ENCODE measurements around the gene MTMR3.
"Not testable (repeated sequence)": the region's sequence is repeated elsewhere in the genome, so short reads cannot be mapped to it uniquely, and the experiment has no call there.

The MTMR3 gene

GRCh38 chr22:29856496-29856895 lies 26.5 kb upstream of the MTMR3 start:
- H3K27ac ChIP-seq: no peak overlapping the region
- TF ChIP-seq, protein P1, sequence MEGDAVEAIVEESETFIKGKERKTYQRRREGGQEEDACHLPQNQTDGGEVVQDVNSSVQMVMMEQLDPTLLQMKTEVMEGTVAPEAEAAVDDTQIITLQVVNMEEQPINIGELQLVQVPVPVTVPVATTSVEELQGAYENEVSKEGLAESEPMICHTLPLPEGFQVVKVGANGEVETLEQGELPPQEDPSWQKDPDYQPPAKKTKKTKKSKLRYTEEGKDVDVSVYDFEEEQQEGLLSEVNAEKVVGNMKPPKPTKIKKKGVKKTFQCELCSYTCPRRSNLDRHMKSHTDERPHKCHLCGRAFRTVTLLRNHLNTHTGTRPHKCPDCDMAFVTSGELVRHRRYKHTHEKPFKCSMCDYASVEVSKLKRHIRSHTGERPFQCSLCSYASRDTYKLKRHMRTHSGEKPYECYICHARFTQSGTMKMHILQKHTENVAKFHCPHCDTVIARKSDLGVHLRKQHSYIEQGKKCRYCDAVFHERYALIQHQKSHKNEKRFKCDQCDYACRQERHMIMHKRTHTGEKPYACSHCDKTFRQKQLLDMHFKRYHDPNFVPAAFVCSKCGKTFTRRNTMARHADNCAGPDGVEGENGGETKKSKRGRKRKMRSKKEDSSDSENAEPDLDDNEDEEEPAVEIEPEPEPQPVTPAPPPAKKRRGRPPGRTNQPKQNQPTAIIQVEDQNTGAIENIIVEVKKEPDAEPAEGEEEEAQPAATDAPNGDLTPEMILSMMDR (conservative IDR thresholded peaks at IDR 0.05): no peak

DNA sequence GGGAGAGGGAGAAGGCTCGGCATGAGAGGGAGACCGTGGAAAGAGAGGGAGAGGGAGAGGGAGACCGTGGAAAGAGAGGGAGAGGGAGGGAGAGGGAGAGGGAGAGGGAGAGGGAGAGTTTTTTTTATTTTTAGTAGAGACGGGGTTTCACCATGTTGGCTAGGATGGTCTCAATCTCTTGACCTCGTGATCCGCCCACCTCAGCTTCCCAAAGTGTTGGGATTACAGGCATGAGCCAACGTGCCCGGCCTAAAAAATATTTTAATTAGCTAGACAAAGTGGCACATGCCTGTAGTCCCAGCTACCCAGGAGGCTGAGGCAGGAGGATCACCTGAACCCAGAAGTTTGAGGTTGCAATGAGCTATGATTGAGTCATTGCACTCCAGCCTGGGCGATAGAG lies 23.9 kb upstream of the MTMR3 start:
- not testable (repeated sequence) for H3K27ac ChIP-seq

DNA sequence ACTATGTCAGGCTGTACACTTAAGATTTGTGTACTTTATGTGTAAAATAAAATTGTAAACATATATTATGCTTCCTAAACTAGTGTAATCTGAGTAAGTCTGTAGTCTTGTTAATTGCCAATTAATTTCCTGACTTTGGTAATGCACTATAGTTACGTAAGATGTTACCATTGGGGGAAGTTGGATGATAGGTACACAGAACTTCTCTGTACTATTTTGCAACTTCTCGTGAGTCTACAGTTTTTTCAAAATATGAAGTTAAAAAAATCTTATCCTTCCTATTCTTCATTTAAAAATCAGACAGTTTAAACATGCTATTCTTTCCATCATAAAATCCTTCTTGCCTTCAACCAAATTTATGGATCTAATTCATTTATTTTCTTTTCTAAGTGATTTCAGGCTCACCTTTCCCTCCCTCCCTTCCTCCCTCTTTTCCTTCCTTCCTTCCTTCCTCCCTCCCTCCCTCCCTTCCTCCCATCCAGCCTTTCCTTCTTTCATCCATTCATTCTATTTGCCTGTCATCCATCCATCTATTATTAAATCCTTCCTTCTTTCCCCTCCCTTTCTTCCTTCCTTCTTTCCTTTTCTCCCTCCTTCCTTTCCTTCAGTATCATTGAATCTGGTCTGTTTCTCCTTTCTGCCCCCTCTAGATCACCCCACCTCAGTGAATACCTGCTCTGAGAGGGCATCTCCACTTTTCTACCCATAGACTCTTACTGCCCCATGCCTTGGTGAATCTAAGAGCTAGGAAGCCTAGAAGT lies 22.8 kb upstream of the MTMR3 start:
- no peak overlapping the region for H3K27ac ChIP-seq
- TF ChIP-seq, protein P1 (conservative IDR thresholded peaks at IDR 0.05): no peak

DNA sequence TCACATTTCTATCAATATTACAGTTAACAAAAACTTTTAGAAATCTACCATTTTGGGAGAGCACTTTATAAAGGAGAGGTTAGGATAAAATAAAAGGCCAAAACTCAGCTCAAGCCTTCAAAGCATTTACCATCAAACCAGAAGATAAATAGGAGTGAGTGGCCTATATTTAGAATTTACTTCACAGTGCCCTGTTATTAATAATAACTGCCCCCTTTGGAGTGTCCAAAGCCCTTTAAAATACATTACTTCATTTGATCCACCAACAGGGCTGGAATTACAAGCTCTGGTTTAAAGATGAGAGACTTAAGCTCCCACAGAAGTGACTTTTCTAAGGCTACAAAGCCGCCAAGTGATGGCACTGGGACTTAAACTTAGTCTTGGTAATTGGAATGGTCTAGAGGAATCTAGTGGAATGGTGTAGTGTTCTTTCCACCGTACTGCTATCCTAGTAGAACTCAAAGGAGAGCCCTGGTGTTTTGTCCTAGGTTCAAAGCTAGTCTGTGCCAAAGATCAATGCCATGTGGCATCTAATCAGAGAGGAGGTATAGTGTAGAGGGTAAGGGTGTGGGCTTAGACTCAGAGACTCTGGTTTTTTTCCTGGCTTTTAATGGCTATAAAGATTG lies 21.2 kb upstream of the MTMR3 start:
- TF ChIP-seq, protein P1 (conservative IDR thresholded peaks at IDR 0.05): no peak
- H3K27ac ChIP-seq: no peak overlapping the region

DNA sequence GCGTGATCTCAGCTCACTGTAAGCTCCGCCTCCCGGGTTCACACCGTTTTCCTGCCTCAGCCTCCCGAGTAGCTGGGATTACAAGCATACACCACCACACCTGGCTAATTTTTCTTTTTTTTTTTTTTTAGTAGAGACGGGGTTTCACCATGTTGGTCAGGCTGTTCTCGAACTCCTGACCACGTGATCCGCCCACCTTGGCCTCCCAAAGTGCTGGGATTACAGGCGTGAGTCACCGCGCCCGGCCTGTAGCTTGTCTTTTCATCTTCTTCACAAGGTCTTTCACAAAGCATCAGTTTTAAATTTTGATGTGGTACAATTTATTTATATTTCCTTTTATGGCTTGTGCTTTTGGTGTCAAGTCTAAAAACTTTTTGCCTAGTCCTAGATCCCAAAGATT lies 17.4 kb upstream of the MTMR3 start:
- not testable (repeated sequence) for H3K27ac ChIP-seq

DNA sequence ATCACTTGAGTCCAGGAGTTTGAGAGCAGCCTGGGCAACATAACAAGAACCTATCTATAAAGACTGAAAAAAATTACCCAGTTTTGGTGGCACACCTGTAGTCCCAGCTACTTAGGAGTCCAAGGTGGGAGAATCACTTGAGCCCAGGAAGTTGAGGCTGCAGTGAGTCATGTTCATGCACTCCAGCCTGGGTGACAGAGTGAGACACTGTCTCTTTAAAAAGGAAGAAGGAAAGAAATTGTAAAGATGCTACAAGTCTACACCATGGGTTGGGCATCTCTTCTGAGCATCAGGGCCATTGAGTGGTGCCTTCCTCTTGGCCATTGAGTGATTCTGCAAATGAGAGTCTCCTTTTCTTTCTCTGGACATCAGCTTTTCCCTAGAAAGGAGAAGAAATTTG lies 15.7 kb upstream of the MTMR3 start:
- H3K27ac ChIP-seq: no peak overlapping the region
- TF ChIP-seq, protein P1 (conservative IDR thresholded peaks at IDR 0.05): no peak

DNA sequence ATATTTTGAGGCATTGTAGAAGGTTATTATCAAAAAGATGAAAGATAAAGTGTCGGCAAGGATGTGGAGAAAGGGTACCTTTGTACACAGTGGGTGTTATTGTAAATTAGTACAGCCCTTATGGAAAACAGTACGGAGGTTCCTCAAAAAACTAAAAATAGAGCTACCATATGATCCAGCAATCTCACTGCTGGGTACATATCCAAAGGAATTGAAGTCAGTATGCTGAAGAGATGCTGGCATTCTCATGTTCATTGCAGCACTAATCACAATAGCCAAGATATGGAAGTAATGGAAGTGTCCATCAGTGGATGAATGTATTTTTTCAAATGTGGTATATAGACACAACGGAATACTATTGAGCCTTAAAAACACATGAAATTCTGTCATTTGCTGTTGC lies 15.1 kb upstream of the MTMR3 start:
- no peak overlapping the region for H3K27ac ChIP-seq
- TF ChIP-seq, protein P1 (conservative IDR thresholded peaks at IDR 0.05): no peak

GRCh38 chr22:29870574-29870973 lies 12.4 kb upstream of the MTMR3 start:
- TF ChIP-seq, protein P1 (conservative IDR thresholded peaks at IDR 0.05): no peak
- no peak overlapping the region for H3K27ac ChIP-seq
